A549 (cell line): ENCODE results near the gene NIBAN1. TPM values are rescaled to one million over a fixed set of nuclear protein-coding genes. Genes with fewer than 3 reads are reported as not detected.

ENCODE experiments used
- ATAC-seq, 2 experiments: fragments of 200-7000 bp in 1 of 2; fragments of >200 bp in 1 of 2; cut with Nextera tagmentation in 1 of 2; cut with Tn5 transposase in 1 of 2; 3 replicates each; pipeline versions ENCODE4 v1.8.0 to v1.9.1; 2018 to 2020; ENCODE audit warnings: mild to moderate bottlenecking in 1 of 2, moderate library complexity in 1 of 2
- CTCF ChIA-PET: fragments of 300-600 bp; sonication (Branson Sonifier 250); formaldehyde crosslinking; extraction: SDS; loops from one replicate; lab custom pipeline; 2021; ENCODE audit warnings: antibody characterized with exemption, inconsistent platforms; lab: Yijun Ruan, JAX
- POLR2A ChIA-PET: fragments of 350-600 bp; formaldehyde crosslinking; extraction: SDS; loops from one replicate; lab custom pipeline; 2021; ENCODE audit warnings: antibody characterized with exemption, inconsistent platforms; lab: Yijun Ruan, JAX
- DNase-seq, 2 experiments: peaks; one replicate each; pipeline versions ENCODE4 v3.0.0 to v3.0.0-alpha.2; 2011 to 2016; ENCODE audit warnings: low read depth in 1 of 2, low spot score in 1 of 2
- FAIRE-seq: peaks from 2 replicates; lab custom pipeline; 2011; peaks lifted over from hg19 to GRCh38; lab: Jason Lieb, UNC
- H3K27ac ChIP-seq, 2 experiments: fragments of >200 bp; sonication (Bioruptor Twin); formaldehyde crosslinking; 3 replicates each; pipeline ENCODE4 v1.5.1; 2016 to 2017
- H3K4me1 ChIP-seq: fragments of >200 bp; sonication (Bioruptor Twin); formaldehyde crosslinking; 3 replicates; pipeline ENCODE4 v1.6.1; 2016
- H3K4me2 ChIP-seq: fragments of >200 bp; sonication (Bioruptor Twin); formaldehyde crosslinking; 3 replicates; pipeline ENCODE4 v1.6.1; 2016
- H3K4me3 ChIP-seq: fragments of >200 bp; sonication (Bioruptor Twin); formaldehyde crosslinking; 3 replicates; pipeline ENCODE4 v1.5.1; 2016
- H3K9me3 ChIP-seq: fragments of >200 bp; sonication (Bioruptor Twin); formaldehyde crosslinking; 3 replicates; pipeline ENCODE4 v1.6.1; 2016
- ATOH8 ChIP-seq: fragments of 250-450 bp; sonication (Bioruptor Pico); IDR thresholded peaks from 2 replicates; pipeline ENCODE4 v1.5.0; 2020; ENCODE audit warnings: low read depth, mild to moderate bottlenecking, moderate library complexity
- CBX2 ChIP-seq: fragments of 200-600 bp; sonication (generic); IDR thresholded peaks from 2 replicates; pipeline ENCODE4 v1.6.1; 2016; ENCODE audit warnings: low read depth, mild to moderate bottlenecking, borderline replicate concordance
- CBX8 ChIP-seq: fragments of 200-600 bp; sonication (generic); IDR thresholded peaks from 2 replicates; pipeline ENCODE4 v1.6.1; 2016
- CEBPB ChIP-seq, 2 experiments: fragments of >200 bp in 1 of 2; sonication (Bioruptor Twin) in 1 of 2; formaldehyde crosslinking in 1 of 2; IDR thresholded peaks; 2 replicates each; pipeline ENCODE4 v1.6.1; 2012 to 2016
- CHD4 ChIP-seq: fragments of 200-600 bp; sonication (generic); IDR thresholded peaks from 2 replicates; pipeline ENCODE4 v1.6.1; 2016; ENCODE audit warnings: antibody characterized with exemption, mild to moderate bottlenecking, borderline replicate concordance
- E2F6 ChIP-seq: IDR thresholded peaks from 2 replicates; pipeline ENCODE4 v1.6.1; 2012; ENCODE audit warnings: low read depth, borderline replicate concordance
- EHMT2 ChIP-seq: fragments of 200-600 bp; sonication (generic); IDR thresholded peaks from 2 replicates; pipeline ENCODE4 v1.6.1; 2016; ENCODE audit warnings: antibody characterized with exemption, low read depth, mild to moderate bottlenecking, moderate library complexity
- ELK1 ChIP-seq: fragments of 150-350 bp; IDR thresholded peaks from 2 replicates; pipeline ENCODE4 v1.6.1; 2014; ENCODE audit warnings: low read depth, mild to moderate bottlenecking, low read length
- HDAC2 ChIP-seq: fragments of 200-600 bp; sonication (generic); IDR thresholded peaks from 2 replicates; pipeline ENCODE4 v1.6.1; 2016
- HEYL ChIP-seq: fragments of 250-450 bp; sonication (Bioruptor Pico); IDR thresholded peaks from 2 replicates; pipeline ENCODE4 v1.8.0; 2021; ENCODE audit warnings: mild to moderate bottlenecking, moderate library complexity
- HOXA7 ChIP-seq: fragments of 250-450 bp; sonication (Bioruptor Pico); IDR thresholded peaks from 2 replicates; pipeline ENCODE4 v1.5.0; 2020; ENCODE audit warnings: mild to moderate bottlenecking, moderate library complexity
- HOXB5 ChIP-seq: fragments of 250-450 bp; sonication (Bioruptor Pico); IDR thresholded peaks from 2 replicates; pipeline ENCODE4 v1.5.0; 2020; ENCODE audit warnings: mild to moderate bottlenecking, moderate library complexity
- JUN ChIP-seq, 2 experiments: fragments of >200 bp; sonication (Bioruptor Twin); formaldehyde crosslinking; IDR thresholded peaks; 2 replicates in 1 of 2; 3 replicates in 1 of 2; pipeline ENCODE4 v1.6.1; 2016 to 2017
- KDM1A ChIP-seq: fragments of 200-600 bp; sonication (generic); IDR thresholded peaks from 2 replicates; pipeline ENCODE4 v1.6.1; 2016; ENCODE audit warnings: low read depth, mild to moderate bottlenecking
- MAX ChIP-seq: IDR thresholded peaks from 2 replicates; pipeline ENCODE4 v1.6.1; 2012
- MAZ ChIP-seq: fragments of 150-350 bp; IDR thresholded peaks from 2 replicates; pipeline ENCODE4 v1.6.1; 2014; ENCODE audit warnings: antibody characterized with exemption, low read depth, low read length, borderline replicate concordance
- NFE2L2 ChIP-seq: fragments of 150-350 bp; conservative IDR thresholded peaks from 2 replicates; pipeline ENCODE4 v1.6.1; 2014; ENCODE audit warnings: low read length
- NPAS2 ChIP-seq: fragments of 250-450 bp; sonication (Bioruptor Pico); IDR thresholded peaks from 2 replicates; pipeline ENCODE4 v1.8.0; 2022; ENCODE audit warnings: mild to moderate bottlenecking, moderate library complexity, borderline replicate concordance
- PHF8 ChIP-seq: fragments of 200-600 bp; sonication (generic); IDR thresholded peaks from 2 replicates; pipeline ENCODE4 v1.6.1; 2016; ENCODE audit warnings: low read depth, mild to moderate bottlenecking, antibody characterized with exemption, moderate library complexity, borderline replicate concordance
- POLR2AphosphoS2 ChIP-seq: conservative IDR thresholded peaks from 2 replicates; pipeline ENCODE4 v1.6.1; 2012; ENCODE audit warnings: low read length, improper control_type of control experiment, inconsistent platforms
- RAD21 ChIP-seq, 2 experiments: fragments of >200 bp in 1 of 2; sonication (Bioruptor Twin) in 1 of 2; formaldehyde crosslinking in 1 of 2; IDR thresholded peaks in 1 of 2; conservative IDR thresholded peaks in 1 of 2; 2 replicates in 1 of 2; 3 replicates in 1 of 2; pipeline ENCODE4 v1.6.1; 2012 to 2018; ENCODE audit warnings: inconsistent platforms in 1 of 2
- RARB ChIP-seq: fragments of 250-450 bp; sonication (Bioruptor Pico); IDR thresholded peaks from 2 replicates; pipeline ENCODE4 v1.8.0; 2021; ENCODE audit warnings: mild to moderate bottlenecking, moderate library complexity
- RFX5 ChIP-seq: fragments of 450-650 bp; IDR thresholded peaks from 2 replicates; pipeline ENCODE4 v1.7.1; 2014; ENCODE audit warnings: antibody characterized with exemption, mild to moderate bottlenecking, moderate library complexity
- RNF2 ChIP-seq: fragments of 200-600 bp; sonication (generic); IDR thresholded peaks from 2 replicates; pipeline ENCODE4 v1.6.1; 2016; ENCODE audit warnings: low read depth, mild to moderate bottlenecking, antibody characterized with exemption, moderate library complexity, borderline replicate concordance
- SMC3 ChIP-seq: fragments of >200 bp; sonication (Bioruptor Twin); formaldehyde crosslinking; IDR thresholded peaks from 3 replicates; pipeline ENCODE4 v1.6.1; 2018; ENCODE audit warnings: inconsistent platforms
- SREBF2 ChIP-seq: fragments of 450-650 bp; IDR thresholded peaks from 2 replicates; pipeline ENCODE4 v1.6.1; 2014; ENCODE audit warnings: mild to moderate bottlenecking, moderate library complexity
- ZFP36 ChIP-seq: fragments of 450-650 bp; IDR thresholded peaks from 2 replicates; pipeline ENCODE4 v1.6.1; 2014; ENCODE audit warnings: borderline replicate concordance; ENCODE audit not compliant: partially characterized antibody
- ZNF302 ChIP-seq: fragments of 250-450 bp; sonication (Bioruptor Pico); IDR thresholded peaks from 2 replicates; pipeline ENCODE4 v1.9.0; 2021; ENCODE audit warnings: inconsistent platforms, mild to moderate bottlenecking, moderate library complexity
- WGBS: methylation state at CpG from one replicate; pipeline ENCODE4 v1.1.6; 2017; ENCODE audit errors: missing lambda C conversion rate; 5-methylcytosine and 5-hydroxymethylcytosine counted together
- polyA plus RNA-seq, 4 experiments: library from polyadenylated mRNA; depleted of rRNA in 3 of 4; stranded (reverse); fragments of >200 nt; fragmentation: RNase III in 1 of 4; extraction: RNeasy Plus Mini Kit Qiagen cat#74134 plus additional on column Dnase treatment in 1 of 4; gene quantifications; 2 replicates in 3 of 4; 3 replicates in 1 of 4; pipeline ENCODE4 v1.2.3, GENCODE V29; 2011 to 2017
- TF ChIP-seq, protein P1 (sequence below): fragments of 250-450 bp; sonication (Bioruptor Pico); IDR thresholded peaks from 2 replicates; pipeline ENCODE4 v1.5.0; 2021; ENCODE audit warnings: mild to moderate bottlenecking, moderate library complexity, borderline replicate concordance
- TF ChIP-seq, protein P2 (sequence below): fragments of >200 bp; sonication (Bioruptor Twin); formaldehyde crosslinking; IDR thresholded peaks from 3 replicates; pipeline ENCODE4 v1.5.1; 2016

Gene NIBAN1
- polyA plus RNA-seq, 2 of the 4 experiments (the other 2 are of a cell fraction), result 0.35 to 12.7 TPM

DNA sequence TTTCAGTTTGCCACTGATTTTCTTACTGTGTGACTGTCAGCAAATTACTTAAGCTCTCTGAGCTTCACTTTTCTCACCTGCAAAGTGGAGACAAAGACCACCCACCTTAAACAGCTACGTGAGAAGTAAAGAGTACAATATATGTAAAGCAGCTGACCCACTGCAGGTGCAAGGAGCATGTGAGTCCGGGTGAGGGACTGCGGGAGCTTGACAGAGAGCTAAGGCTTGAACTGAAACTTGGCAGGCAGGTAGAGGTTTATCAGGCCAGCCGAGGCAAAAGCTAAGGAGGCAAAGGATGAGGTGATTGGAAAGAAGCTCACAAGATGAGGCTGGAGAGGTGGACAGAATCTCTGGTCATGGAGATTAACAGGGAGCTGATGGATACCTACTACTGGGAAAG is 36.6 kb downstream of the NIBAN1 start:
- Histone ChIP-seq H3K27ac (no peak overlapping the region), H3K4me1 (no peaks in the 10 kb centered on the region), H3K9me3 (no peaks in the 10 kb centered on the region), H3K4me3 (no peak overlapping the region), H3K4me2 (no peak overlapping the region)
- ChIA-PET POLR2A (no interaction called here), CTCF (no interaction called here)
- WGBS, result 41% methylated on average over 4 of the region's 4 CpGs
- FAIRE-seq, result no peak
- no peak for ATAC-seq
- no peak for DNase-seq
- TF ChIP-seq MAZ (no peak), PHF8 (no peak), ATOH8 (CRISPR knock-in tag) (no peak), SREBF2 (no peak), CHD4 (no peak), E2F6 (no peak), RAD21 (conservative IDR thresholded peaks at IDR 0.05 in 1 of 2, IDR thresholded peaks at IDR 0.05 in 1 of 2) (no peak), NPAS2 (CRISPR knock-in tag) (no peak), POLR2AphosphoS2 (no peak), KDM1A (no peak), SMC3 (no peak), MAX (no peak), CBX2 (no peak), CEBPB (IDR thresholded peaks at IDR 0.05) (no peak), RNF2 (no peak), CBX8 (no peak), HOXB5 (CRISPR knock-in tag) (no peak), EHMT2 (no peak)
- TF ChIP-seq, protein P1, sequence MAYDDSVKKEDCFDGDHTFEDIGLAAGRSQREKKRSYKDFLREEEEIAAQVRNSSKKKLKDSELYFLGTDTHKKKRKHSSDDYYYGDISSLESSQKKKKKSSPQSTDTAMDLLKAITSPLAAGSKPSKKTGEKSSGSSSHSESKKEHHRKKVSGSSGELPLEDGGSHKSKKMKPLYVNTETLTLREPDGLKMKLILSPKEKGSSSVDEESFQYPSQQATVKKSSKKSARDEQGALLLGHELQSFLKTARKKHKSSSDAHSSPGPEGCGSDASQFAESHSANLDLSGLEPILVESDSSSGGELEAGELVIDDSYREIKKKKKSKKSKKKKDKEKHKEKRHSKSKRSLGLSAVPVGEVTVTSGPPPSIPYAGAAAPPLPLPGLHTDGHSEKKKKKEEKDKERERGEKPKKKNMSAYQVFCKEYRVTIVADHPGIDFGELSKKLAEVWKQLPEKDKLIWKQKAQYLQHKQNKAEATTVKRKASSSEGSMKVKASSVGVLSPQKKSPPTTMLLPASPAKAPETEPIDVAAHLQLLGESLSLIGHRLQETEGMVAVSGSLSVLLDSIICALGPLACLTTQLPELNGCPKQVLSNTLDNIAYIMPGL (CRISPR knock-in tag), result no peak

DNA sequence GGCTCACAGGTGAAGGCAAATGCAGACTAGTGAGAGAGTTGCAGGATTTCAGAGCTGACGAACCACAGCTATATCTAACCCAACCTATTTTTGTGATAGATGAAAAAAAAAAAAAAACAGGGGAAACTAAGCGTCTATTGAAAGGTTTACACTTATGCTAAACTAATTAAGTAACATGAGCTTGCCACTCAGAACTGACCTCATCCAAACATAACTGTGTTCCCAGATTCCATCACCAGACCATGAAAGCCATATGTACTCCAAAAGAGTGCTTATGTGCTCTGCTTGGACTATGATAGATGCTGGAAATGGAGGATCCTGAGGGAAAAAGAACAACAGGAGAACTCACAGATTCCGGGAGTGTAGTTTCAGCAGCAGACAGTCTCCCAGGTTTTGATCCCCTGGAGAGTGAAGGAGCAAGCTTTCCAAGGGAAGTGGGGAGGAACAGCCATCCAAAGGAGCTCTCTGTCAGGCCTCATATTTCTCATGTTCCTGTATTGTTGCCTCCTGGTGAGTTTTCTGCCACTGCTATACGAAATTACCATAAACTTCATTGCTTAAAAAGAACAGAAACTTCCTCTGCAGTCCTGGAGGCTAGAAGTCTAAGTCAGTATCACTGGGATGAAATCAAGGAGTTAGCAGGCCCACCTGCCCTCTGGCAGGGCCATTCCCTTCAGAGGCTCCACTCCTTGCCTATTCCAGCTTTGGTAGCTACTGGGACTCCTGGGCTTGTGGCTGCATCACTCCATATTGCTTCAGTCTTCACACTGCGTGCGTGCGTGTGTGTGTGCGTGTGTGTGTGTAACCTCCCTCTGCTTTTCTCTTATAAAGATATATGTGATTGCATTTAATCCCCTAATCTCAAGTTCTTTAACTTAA is 38.1 kb downstream of the NIBAN1 start:
- no peak overlapping the region for H3K4me2 ChIP-seq
- FAIRE-seq (no peak), ATAC-seq (no peak; a peak in 1 of 6 replicates), DNase-seq (no peak)
- H3K4me1 ChIP-seq, result no peaks in the 10 kb centered on the region
- no peak overlapping the region for H3K27ac ChIP-seq
- whole genome bisulfite sequencing, result 70% methylated on average over 8 of the region's 8 CpGs
- H3K9me3 ChIP-seq, result no peaks in the 10 kb centered on the region
- H3K4me3 ChIP-seq, result no peak overlapping the region
- CTCF ChIA-PET, result interaction anchor here (0.6 to 1.4 kb wide), 3 partner anchors 109 to 1280 kb away, joined by 3 to 6 read pairs (median 4); partner anchors contain the start of gene RNF2
- TF ChIP-seq JUN (IDR thresholded peaks at IDR 0.05), result no peak
- TF ChIP-seq HOXA7, result no peak
- TF ChIP-seq NFE2L2, result no peak
- TF ChIP-seq ZFP36, result no peak
- TF ChIP-seq SMC3, result no peak
- TF ChIP-seq RARB (CRISPR knock-in tag), result no peak
- TF ChIP-seq, protein P2, sequence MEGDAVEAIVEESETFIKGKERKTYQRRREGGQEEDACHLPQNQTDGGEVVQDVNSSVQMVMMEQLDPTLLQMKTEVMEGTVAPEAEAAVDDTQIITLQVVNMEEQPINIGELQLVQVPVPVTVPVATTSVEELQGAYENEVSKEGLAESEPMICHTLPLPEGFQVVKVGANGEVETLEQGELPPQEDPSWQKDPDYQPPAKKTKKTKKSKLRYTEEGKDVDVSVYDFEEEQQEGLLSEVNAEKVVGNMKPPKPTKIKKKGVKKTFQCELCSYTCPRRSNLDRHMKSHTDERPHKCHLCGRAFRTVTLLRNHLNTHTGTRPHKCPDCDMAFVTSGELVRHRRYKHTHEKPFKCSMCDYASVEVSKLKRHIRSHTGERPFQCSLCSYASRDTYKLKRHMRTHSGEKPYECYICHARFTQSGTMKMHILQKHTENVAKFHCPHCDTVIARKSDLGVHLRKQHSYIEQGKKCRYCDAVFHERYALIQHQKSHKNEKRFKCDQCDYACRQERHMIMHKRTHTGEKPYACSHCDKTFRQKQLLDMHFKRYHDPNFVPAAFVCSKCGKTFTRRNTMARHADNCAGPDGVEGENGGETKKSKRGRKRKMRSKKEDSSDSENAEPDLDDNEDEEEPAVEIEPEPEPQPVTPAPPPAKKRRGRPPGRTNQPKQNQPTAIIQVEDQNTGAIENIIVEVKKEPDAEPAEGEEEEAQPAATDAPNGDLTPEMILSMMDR, result no peak
- no peak for TF ChIP-seq ZNF302 (CRISPR knock-in tag)
- no peak for TF ChIP-seq HEYL (CRISPR knock-in tag)
- no peak for TF ChIP-seq HDAC2
- no peak for TF ChIP-seq POLR2AphosphoS2
- no peak for TF ChIP-seq RFX5
- TF ChIP-seq ELK1, result no peak
- TF ChIP-seq, all 56 proteins: peak for 0
- POLR2A ChIA-PET, result interaction anchor here (0.6 to 1.0 kb wide), 2 partner anchors 22 to 182 kb away, joined by 3 to 4 read pairs; partner anchors contain the start of gene EDEM3
